Cortex of kidney (tissue), 1 donor: ENCODE results near the gene TNNC1.

Experiments
- DNase-seq: peaks from one replicate; lab custom pipeline; 2025; lab: John Stamatoyannopoulos, UW

The TNNC1 gene

DNA sequence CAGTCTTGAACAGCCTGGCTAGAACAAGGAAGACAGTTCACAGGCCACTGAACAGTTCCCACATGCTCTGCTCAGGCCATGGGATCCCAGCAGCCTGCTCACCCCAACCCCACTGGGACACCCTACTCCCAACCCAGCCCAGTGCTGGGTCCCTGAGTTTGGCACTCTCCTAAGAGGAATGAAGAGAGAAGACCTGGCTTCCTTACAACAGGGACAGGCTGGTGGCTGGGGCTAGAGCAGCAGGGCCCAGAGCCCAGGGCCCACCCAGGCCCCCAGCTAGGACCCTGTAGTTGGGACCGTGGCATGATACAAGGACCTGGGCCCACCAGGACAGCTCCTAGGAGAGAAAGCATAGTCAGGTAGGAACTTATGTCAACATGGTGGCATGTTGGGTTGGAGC, 52.3 kb downstream of the TNNC1 start:
- DNase-seq, result no peak
